NCI-H510A (cell line): ENCODE measurements around the gene SMG7.

Experiments
- DNase-seq: peaks from one replicate; lab custom pipeline; 2025; lab: John Stamatoyannopoulos, UW

Gene SMG7

DNA sequence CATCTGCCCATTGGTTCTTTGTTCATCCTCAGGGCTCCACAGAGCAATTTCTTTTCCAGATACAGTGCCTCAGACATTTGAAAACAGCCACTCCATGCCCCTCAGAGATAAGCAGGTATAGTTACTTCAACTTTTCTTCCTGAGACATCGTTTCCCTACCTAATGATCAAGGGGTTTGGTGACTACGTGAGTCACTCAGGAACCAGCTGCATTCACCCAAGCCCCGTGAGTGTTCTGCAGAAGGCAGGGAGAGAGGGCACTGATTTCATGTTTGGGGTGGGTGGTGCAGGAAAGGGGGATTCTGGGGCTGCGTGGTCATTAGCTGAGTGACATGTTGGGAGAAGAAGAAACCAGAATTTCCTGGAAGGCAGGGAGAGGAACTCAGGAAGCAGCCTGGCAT is 93.0 kb downstream of the SMG7 start:
- no peak for DNase-seq

DNA sequence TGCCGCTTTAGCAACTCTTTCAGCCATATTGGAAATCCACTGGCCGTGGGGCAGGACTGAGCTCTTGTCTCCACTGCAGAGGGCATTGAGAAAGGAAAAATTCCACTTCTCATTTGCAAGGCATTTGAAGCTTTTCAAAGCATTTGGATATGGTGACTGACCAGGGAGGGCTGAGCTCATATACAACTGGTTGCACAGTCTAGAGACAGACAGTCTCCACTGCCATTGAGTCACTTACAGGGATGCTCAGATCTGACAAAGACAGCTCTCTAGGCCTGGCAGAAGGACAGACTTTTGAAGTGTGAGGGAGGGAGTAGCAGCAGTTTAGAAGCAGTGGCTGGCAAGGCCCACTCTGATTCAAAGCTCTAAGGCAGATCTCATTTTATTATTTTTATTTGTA is 93.7 kb downstream of the SMG7 start:
- DNase-seq = no peak

DNA sequence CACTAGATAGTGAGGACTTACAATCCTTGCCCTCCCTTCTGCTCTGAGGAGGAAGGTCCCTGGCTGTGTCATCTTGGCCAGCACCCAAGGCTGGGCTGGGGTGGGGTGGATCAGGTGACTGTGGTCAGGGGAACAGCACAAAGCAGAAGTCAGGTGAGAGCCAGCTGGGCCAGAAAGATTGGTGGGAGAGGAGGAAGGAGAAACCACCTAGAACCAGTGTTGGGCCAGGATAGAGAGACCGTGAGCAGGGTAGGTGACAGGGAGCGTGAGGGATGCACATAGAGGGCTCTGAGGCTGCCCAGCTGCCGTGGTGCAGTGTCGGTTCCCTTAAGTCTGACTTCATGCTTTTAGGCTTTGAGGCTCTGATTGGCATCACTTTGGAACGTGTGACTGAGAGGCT is 95.3 kb downstream of the SMG7 start:
- DNase-seq = no peak

DNA sequence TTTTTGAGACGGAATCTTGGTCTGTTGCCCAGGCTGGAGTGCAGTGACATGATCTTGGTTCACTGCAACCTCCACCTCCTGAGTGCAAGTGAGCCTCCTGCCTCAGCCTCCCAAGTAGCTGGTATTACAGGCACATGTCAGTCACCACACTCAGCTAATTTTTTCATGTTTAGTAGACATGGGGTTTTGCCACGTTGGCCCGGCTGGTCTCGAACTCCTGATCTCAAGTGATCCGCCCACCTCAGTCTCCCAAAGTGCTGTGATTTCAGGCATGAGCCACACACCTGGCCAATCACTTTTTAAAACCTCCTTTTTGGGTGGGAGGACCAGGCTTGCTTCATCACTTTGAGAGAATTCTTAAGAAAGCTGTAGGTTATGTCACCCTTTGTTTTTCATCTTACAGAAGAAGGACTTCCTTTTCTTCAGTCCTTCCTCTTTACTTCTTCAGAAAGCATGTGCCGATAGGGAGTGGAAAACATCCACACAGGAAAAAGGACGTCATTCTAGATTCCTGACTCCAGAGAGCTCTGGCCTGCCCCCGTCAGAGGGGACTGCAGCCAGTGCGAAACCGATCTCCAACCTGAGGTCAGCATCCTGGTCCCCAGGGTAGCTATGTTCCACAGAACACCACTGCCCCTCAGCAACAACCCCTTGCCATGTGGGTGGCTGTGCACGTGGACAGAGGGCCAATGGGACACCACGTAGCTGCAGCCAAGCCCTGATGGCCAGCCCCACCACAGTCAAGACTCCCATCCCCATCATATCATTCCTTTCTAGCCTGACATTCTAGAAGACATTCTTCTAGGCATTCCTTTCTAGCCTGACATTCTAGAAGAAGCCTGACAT is 96.1 kb downstream of the SMG7 start:
- DNase-seq = no peak

DNA sequence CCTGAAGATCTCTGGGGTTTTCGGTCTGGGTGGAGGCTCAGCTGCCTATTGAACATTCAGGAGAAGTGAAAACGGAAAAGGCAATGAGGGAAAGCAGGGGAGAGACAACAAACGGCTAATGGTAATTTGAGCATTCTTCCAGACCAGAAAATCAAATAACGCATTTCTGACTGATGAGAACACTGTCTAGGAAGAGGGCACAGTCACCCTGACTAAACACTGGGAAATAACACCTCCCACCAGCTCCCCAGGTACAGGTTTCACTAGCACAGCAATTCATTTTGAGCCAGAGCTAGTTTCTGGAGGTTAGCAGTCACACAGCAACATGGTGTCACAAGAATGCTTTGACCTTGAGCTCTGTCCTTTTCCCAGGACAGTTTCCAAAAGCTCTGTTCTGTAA is 96.8 kb downstream of the SMG7 start:
- no peak for DNase-seq

DNA sequence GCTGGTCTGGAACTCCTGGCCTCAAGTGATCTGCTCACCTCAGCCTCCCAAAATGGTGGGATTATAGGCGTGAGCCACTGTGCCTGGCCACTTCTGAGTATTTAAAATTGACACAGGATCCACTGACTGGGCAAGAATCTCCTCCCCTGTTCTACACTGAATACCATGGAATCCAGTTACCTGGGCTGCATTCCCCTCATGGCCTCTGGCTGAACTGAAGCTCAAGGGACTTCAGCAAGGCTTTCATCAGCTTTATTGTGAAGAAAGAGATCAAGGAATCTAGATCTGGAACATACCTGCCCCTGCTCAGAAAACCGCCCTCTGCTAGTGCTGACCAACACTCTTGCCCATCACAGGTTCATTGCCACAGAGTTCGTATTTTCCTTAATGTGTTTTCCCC is 97.5 kb downstream of the SMG7 start:
- no peak for DNase-seq

DNA sequence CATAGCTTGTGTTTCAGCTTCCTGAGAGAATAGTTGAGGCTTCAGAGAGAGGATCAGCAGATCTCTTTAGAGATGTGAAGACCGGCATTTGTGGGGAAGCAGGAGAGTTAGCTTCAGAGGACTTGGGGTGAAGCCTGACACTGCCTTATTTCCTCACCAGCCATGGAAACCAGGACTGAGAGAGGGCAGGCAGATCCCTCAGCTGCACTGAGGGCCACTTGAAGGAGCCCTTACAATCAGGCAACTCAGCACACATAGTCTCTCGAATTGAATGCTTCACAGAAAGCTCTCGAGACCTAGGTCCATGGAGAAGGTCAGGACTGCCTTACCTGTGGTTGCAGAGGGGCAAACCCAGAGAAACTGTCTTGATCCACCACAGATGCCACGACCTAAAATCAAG is 98.2 kb downstream of the SMG7 start:
- DNase-seq = no peak

DNA sequence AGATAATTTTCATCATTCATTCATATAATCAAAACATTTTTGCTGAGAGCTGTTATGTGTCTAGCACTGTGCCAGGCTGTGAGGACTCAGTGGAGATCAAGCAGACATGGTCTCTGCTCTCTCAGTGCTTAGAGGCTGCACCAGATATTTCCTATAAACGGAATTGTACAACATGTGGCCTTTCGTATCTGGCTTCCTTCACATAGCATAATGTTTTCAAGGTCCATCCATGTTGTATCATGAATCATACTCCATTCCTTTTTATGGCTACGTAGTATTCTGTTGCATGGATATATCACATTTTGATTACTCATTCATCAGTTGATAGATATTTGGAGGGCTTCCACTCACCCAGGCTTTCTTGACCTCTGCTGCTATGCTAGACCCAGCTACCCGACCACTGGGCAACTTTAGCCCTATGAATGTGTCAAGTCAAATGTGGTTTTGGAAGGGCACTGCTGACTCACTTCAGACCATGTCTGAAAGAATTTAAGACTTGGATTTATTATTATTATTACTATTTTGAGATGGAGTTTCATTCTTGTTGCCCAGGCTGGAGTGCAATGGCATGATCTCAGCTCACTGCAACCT is 99.5 kb downstream of the SMG7 start:
- no peak for DNase-seq

DNA sequence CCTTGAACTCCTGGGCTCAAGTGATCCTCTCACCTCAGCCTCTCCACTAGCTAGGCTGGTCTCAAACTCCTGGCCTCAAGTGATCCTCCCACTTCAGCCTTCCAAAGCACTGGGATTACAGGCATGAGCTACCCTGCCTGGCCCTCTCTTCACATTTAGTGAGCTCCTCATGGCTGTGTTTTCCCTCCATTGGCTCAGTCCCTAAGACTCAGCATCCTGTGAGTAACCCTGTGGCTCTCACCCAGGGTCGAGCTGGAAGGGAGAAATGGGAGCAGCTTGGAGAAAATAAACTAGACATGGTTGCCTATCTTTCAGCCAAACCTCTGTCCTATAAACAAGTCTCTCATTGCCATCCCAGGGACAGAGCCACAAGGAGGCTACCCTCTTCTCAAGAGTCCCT is 100.4 kb downstream of the SMG7 start:
- no peak for DNase-seq

DNA sequence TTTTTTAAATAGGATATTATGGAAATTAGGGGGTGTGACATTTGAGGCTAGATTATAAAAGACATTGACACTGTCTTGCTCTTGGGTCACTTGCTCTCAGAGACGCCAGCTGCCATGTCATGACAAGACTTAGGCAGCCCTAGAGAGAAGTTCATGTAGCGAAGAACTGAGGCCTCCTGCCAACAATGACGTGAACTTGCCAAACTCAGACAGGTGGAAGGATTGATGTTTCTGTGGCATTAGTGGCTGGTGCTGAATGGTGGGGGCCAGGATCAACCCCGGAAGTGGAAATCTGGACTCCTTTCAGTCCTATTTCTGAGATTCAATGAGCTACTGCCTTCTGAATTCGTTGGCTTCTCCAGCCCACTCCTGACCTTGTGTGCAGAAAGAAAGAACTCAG is 103.3 kb downstream of the SMG7 start:
- DNase-seq = no peak

DNA sequence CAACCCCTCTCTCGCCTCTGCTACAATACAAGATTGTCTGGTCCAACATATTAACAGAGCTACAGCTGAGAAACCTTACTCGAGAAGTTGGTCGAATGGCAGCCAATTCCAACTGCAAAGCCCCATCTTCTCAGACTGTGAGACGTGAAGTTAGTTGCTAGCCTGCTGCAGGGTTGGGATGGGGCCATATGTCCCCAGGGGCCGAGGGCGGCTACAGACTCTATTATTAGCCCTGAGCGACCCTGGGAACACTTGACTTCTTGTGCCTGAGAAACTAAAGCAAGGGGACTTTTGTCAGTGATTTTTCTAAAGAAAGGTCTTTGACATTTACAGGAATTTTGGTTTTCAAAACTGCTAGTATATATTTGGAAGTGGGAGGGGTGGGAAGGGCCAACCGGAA is 104.2 kb downstream of the SMG7 start:
- no peak for DNase-seq

DNA sequence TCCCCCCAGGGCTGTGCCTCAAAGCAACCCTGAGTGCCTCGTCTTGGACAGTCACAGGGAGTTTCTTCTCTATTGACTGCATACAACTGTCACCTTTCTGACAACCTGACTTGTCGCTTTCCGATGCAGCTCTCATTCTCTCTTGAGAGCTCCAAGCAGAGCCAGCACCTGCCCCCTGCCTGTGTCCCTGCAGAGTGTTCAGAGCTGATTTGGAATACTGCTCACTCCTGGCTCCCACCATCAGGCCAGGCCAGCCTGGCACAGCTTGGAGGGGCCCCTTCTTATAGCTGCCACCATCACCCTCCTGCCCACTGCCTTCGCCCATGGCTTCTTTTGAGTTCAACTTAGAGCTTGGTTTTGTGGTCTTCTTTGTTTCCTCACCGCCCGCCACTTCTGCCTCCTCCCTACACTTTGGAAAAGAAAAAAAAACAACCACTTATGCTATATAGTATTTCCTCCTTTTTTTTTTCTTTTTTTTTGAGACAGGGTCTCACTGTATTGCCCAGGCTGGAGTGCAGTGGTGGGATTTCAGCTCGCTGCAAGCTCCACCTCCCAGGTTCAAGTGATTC is 105.7 kb downstream of the SMG7 start:
- no peak for DNase-seq

DNA sequence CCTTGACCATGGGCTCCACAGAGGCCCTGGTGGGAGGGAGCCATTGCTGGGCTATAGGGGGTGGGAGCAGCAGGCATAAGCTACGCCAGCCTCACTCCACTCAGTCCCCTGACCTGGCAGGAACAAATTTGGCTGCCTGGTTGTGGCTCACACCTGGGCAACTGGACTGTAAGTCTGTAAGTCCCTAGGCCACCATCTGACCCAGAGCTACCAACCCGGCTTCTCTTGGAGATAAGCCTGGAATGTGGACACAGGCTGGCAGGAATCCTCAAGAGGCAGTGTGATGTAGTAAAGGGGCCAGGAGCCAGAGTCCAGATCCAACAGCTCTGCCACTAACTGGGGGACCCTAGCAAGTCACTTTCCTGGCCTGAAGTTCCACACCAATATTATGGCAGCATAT is 106.6 kb downstream of the SMG7 start:
- DNase-seq = no peak

DNA sequence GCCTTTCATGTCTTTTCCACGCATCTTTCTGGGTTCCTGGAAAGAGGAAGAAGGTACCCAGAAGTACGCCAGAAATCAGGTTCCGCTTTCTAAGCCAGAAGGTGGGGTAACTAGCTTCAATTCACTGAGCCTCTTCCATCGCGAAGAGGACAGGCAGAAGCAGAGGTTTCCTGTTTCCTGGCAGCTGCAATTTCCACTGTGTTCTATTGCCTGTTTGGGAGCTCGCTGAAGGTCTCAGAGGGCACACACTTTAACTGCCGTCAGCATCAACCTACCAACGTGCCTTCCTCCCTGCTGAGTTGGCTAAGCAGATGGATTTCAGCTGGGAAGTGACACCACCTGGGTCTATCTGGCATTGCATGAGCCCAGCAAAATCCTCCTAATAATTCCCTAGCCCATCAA is 108.0 kb downstream of the SMG7 start:
- DNase-seq = peak; percentile 67

DNA sequence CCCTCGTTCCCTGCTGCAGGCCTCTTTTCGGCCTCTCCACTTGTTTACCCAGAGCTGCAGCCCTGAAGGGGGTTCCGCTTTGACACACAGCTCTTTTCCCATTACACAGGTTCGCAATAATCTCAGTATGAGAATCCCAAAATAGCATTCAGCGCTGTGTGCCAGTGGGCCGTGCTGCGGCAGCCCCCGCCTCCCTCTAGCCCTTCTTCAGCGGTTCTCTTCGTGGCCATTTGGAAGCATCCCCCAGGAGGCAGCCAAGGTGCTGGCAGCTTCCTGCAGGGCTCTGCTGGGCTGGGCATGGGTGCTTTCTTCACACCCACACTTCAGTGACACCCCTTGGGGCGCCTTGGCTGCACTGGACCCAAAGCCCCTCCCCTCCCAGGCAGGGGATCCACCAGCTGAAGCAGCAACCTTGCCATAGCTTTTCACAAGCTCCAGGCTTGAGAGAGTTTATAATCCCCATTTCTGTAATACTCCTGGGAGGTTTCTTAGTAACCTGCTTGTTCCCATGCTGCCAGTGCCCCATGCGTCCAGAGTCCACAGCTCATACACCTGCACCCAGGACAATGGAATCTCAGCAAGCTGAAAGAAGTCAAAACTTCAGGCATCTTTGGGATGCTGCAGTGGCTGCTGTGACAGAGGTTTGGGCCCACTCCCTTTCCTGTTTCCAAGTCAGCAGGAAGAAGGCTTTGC is 109.9 kb downstream of the SMG7 start:
- DNase-seq = no peak

DNA sequence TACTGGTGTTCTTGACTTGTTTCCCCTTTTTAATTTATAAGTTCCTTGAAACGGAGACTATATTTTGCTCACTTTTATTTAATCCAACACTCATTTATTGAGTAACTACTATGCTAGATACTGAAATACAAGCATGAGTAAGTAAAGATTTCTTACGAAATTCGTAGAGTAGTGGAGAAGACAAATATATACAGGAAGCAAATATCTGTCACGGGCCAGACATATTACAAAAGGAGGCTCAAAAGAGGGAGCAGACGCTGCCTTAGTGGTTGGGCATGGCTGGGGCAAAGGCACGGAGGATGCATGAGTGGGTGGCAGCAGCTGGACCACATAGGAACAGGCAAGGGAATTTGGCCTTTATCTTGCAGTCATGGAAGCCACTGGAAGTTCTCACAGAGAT is 111.2 kb downstream of the SMG7 start:
- DNase-seq = no peak

DNA sequence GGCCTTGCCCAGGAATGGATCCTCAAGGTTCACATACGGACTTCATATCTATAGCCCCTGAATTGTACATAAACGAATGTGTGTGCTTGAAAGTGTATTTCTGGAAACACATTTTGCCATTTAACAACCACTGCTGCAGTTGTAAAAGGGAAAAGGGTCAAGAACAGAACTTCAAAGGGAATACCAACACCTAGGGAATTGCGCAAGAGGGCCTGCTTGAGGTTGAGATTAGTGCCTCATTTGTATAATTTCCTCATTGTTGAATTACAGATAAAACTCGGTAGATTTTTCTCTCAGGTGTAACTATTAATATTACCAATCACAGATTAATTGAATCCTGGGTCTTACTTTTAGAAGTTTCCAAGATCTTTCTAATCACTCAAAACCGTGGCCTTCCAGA is 111.8 kb downstream of the SMG7 start:
- DNase-seq = no peak

DNA sequence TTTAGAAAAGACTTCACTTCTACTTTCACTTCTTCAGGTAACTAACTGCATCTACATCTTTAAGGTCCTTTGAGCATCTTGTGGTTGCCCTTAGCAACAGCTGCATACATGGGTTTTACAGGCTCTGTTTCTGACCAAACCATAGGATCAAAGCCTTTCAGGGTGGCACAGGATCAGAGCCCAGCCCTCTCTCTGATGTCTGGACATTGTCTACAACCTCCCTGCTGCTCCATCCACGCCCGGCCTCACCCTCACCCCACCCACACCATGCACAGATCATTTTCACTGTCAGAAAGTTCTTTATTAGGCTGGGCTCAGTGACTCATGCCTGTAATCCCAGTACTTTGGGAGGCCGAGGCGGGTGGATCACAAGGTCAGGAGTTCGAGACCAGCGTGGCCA is 112.7 kb downstream of the SMG7 start:
- no peak for DNase-seq

DNA sequence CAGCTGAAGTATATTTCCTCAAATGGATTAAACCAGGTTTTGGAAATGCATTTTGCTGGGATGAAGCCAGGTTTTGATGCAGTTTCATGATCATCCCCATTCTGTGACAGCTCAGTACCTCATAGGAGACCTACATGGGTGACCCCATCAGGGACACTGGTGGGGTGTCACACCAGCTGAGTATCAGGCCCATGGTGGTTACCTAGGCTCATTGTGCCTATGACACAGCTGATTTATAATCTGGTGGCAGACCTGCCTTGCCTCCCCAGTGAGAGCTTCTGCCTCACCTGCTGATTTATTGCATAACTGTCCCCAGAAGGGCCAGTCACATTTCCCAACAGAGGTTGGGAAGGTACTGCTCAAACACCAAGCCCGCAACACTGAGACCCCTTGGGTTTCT is 114.2 kb downstream of the SMG7 start:
- DNase-seq = no peak

DNA sequence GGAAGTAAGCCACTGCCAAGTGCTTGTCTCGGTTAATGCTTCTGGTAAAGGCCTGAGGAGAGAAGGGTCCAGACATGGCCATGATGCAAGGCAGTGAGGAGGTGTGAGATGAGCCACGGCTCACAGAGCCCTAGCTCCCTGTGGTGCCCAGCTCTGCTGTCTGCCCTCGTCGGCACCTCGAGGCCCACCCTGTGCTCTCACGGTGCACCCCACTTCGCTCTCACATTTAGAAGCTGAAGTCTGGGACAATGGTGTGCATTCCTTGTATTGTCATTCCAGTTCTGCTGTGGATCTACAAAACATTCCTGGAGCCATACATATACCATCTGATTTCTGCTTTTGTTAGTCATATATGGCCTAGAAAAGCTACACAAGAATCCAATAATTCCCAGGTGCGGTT is 114.6 kb downstream of the SMG7 start:
- DNase-seq = no peak

DNA sequence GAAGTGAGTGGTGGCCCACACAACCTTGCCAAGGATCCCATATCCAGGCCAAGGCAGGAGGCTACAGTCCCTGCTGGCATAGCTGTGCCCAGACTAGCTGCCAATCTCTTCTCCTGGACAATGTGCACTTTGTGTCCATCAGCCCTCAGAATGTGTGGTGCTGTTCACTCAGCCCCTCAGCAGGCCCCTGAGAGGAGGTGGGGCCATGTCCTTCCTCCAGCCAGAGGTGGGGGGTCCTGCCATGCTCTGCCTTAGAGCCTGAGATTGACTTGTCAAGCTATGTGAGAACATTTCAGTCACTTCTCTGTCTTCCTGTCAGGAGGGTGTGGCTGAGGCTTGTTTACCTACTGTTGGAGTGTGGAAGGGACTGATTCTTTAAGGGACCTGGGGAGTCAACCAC is 116.5 kb downstream of the SMG7 start:
- no peak for DNase-seq

DNA sequence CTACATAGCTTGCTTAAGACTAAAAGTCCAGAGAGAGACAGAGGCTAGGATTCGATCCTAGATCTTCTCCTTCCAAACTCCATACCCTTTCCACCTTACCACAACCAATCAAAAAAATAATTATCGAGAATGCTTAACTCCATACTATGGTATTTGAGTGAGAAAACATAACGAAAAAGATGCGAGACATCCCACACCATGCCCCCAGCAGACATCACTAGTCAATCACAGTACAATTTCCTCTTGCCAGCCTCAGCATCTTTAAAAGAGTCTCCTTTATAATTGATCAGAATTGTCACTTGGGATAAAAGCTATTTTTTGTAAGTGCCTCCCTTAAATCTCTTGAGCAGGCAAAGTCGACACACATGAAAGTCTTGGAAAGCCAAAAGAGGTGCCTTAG is 117.1 kb downstream of the SMG7 start:
- DNase-seq = no peak

DNA sequence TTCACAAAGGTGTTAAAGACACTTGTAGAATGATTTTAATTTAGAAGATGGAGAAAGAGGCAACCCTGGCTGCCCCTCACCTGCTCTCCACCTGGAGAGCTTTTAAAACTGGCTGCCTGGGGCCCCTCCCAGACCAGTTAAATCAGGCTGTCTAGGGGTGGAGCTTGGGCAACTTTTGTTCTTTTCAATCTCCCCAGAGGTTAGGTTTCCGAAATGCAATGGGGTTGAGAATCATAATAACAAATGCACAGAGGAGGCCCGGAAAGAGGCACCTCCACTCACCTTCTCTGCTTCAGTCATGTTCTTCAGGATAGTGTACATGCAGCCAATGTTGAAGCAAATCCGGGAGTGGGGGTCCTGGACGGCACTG is 117.6 kb downstream of the SMG7 start:
- DNase-seq = no peak
